Aorta (tissue), 5 donors: ENCODE measurements around the gene PRKD2. TPM values are rescaled to one million over a fixed set of nuclear protein-coding genes. Genes with fewer than 3 reads are reported as not detected.

ENCODE experiments used
- ATAC-seq: fragments of 200-7000 bp; cut with Tn5 transposase; one replicate; pipeline ENCODE4 v1.9.1; 2022; ENCODE audit warnings: moderate library complexity; ENCODE audit not compliant: low FRiP score
- DNase-seq, 2 donors: peaks; one replicate each; pipeline ENCODE4 v3.0.0-alpha.2; 2020
- H3K27ac ChIP-seq, 2 donors: one replicate each; pipeline ENCODE4 v1.5.1; 2013; ENCODE audit warnings: low read length in 2 of 2, mild to moderate bottlenecking in 2 of 2, moderate library complexity in 2 of 2, control low read depth in 1 of 2, inconsistent platforms in 1 of 2, low read depth in 1 of 2
- H3K27me3 ChIP-seq, 2 donors: one replicate each; pipeline ENCODE4 v1.6.1; 2013; ENCODE audit warnings: control low read depth in 1 of 2, low read length in 1 of 2, mild to moderate bottlenecking in 1 of 2, moderate library complexity in 1 of 2; ENCODE audit not compliant: insufficient read depth in 2 of 2, control insufficient read depth in 1 of 2
- H3K36me3 ChIP-seq, 2 donors: one replicate each; pipeline ENCODE4 v1.6.1; 2013; ENCODE audit warnings: control low read depth in 1 of 2, low read length in 1 of 2, mild to moderate bottlenecking in 1 of 2; ENCODE audit not compliant: insufficient read depth in 2 of 2, control insufficient read depth in 1 of 2
- H3K4me1 ChIP-seq, 2 donors: one replicate each; pipeline ENCODE4 v1.6.1; 2013; ENCODE audit warnings: low read length in 2 of 2, control low read depth in 1 of 2, mild to moderate bottlenecking in 1 of 2, moderate library complexity in 1 of 2; ENCODE audit not compliant: insufficient read depth in 2 of 2, control insufficient read depth in 1 of 2
- H3K4me3 ChIP-seq, 2 donors: one replicate each; pipeline ENCODE4 v1.5.1; 2013; ENCODE audit warnings: low read length in 2 of 2, control low read depth in 1 of 2, mild to moderate bottlenecking in 1 of 2
- H3K9me3 ChIP-seq: one replicate; pipeline ENCODE4 v1.6.1; 2013; ENCODE audit warnings: mild to moderate bottlenecking, low read length; ENCODE audit not compliant: control insufficient read depth
- WGBS, 2 donors: extraction: QIAGEN DNeasy Blood & Tissue Kit; methylation state at CpG; one replicate each; pipeline ENCODE4 v1.1.7; 2013; 5-methylcytosine and 5-hydroxymethylcytosine counted together
- intact Hi-C, 2 donors: fragments of 100-400 bp; cut with DNase I; formaldehyde crosslinking; loops; one replicate each; pipeline versions ENCODE4 v1.14.2 to v1.15.0; 2022
- polyA plus RNA-seq, 2 donors: library from polyadenylated mRNA; stranded (reverse); fragments of 200-250 nt; gene quantifications; one replicate each; pipeline ENCODE4 v1.2.3, GENCODE V29; 2013
- total RNA-seq, 2 donors: library from RNA; stranded (reverse); fragmentation: NEBNext Ultra II Directional; extraction: Animal tissue kit (Norgen Biotek cat#: 25700); gene quantifications; one replicate each; pipeline ENCODE4 v1.2.1, GENCODE V29; 2021
- donor health status: healthy with polysubstance abuse.
- donor health status: Bipolar disorder and iron deficiency.
- donor health status: DM: no; HTN: no; CAD: no.
- donor health status: DM: no; HTN: no; CAD: no.
- donor health status: DM: yes; HTN: yes; CAD: no.

Gene PRKD2
- total and polyA plus RNA-seq, 4 donors, result 15.3 to 79.2 (median 52.4) TPM

DNA sequence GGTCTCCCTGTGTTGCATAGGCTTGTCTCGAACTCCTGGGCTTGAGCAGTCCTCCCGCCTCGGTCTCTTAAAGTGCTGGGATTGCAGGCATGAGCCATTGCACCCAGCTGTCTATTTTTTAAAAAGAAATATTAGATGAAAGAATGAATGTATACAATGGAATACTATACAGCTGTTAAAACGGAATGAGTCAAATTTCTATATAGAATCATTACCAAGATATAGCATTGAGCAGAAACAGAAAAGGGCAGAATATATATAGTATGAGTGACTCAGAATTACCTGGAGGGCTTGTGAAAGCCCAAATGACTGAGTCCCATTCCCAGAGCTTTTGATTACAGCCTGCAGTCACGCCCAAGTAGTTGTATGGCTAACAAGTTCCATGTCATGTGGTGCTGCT lies 60.4 kb downstream of the PRKD2 start:
- intact Hi-C loops, result no loop called here
- ATAC-seq (no peak), DNase-seq (no peak)
- Histone ChIP-seq H3K4me3 (no peak overlapping the region), H3K4me1 (peaks cover 0 to 3% of the 10 kb centered on the region in 2 donors), H3K27me3 (no peaks in the 10 kb centered on the region), H3K9me3 (no peaks in the 10 kb centered on the region), H3K27ac (peak overlapping the region in 1 of 2 donors; percentile 14), H3K36me3 (no peaks in the 10 kb centered on the region)
- WGBS, 2 donors, result 78 to 81% methylated on average over 5 of the region's 5 CpGs

DNA sequence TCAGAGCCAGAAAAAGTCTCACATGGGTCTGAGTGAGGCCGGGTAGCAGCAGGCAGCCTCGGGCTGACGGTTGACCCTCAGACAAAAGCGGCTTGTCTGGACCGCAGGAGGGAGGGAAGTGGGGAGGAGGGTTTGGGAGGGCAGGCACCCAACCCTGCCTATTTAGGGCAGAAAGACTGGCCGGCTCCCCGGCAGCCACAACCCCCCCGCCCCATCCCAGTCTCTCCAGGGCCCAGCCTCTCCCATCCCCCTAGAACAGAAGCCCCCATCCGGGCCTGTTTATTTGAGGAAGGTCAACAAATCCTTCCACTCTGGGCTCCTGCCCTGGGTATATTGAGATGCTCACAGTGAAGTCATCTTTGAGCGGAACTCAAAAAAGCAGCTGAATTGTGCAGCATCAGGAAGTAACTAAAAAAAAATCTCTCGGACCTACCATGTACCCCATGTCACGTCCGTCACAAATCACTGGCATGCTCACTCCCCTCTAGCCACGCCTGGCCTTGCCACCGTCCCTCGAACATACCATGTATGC lies 62.2 kb downstream of the PRKD2 start:
- intact Hi-C loops, result no loop called here
- ATAC-seq, result peak; percentile 74
- Histone ChIP-seq H3K27ac (peak overlapping the region; percentile 9 to 88), H3K9me3 (no peaks in the 10 kb centered on the region), H3K36me3 (no peaks in the 10 kb centered on the region), H3K27me3 (no peaks in the 10 kb centered on the region), H3K4me1 (peaks cover 0 to 3% of the 10 kb centered on the region in 2 donors), H3K4me3 (no peak overlapping the region)
- WGBS, 2 donors, result 4 to 5% methylated on average over 15 to 16 of the region's 16 CpGs
- peak; percentile 69 to 85 for DNase-seq

DNA sequence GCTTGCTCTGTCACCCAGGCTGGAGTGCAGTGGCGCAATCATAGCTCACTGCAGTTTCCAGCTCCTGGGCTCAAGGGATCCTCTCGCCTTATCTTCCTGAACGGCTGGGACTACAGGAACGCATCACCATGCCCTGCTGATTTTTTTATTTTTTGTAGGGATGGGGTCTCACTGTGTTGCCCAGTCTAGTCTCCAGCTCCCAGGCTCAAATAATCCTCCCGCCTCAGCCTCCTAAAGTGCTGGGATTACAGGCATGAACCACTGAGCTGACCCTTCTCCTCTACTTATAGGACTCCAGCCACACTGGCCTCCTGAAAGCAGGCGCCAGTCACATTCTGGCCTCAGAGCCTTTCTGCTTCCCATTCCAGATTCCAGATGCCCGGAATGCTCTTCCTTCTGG lies 66.5 kb downstream of the PRKD2 start:
- H3K4me3 ChIP-seq, result no peak overlapping the region
- DNase-seq (no peak), ATAC-seq (no peak)
- no peak overlapping the region for H3K27ac ChIP-seq
- 85 to 88% methylated on average over 7 of the region's 7 CpGs for WGBS, 2 donors
- no peaks in the 10 kb centered on the region for H3K9me3 ChIP-seq
- H3K4me1 ChIP-seq, result peaks cover 0 to 3% of the 10 kb centered on the region in 2 donors
- intact Hi-C loops, result no loop called here
- H3K27me3 ChIP-seq, result no peaks in the 10 kb centered on the region
- peaks cover 0 to 3% of the 10 kb centered on the region in 2 donors for H3K36me3 ChIP-seq

DNA sequence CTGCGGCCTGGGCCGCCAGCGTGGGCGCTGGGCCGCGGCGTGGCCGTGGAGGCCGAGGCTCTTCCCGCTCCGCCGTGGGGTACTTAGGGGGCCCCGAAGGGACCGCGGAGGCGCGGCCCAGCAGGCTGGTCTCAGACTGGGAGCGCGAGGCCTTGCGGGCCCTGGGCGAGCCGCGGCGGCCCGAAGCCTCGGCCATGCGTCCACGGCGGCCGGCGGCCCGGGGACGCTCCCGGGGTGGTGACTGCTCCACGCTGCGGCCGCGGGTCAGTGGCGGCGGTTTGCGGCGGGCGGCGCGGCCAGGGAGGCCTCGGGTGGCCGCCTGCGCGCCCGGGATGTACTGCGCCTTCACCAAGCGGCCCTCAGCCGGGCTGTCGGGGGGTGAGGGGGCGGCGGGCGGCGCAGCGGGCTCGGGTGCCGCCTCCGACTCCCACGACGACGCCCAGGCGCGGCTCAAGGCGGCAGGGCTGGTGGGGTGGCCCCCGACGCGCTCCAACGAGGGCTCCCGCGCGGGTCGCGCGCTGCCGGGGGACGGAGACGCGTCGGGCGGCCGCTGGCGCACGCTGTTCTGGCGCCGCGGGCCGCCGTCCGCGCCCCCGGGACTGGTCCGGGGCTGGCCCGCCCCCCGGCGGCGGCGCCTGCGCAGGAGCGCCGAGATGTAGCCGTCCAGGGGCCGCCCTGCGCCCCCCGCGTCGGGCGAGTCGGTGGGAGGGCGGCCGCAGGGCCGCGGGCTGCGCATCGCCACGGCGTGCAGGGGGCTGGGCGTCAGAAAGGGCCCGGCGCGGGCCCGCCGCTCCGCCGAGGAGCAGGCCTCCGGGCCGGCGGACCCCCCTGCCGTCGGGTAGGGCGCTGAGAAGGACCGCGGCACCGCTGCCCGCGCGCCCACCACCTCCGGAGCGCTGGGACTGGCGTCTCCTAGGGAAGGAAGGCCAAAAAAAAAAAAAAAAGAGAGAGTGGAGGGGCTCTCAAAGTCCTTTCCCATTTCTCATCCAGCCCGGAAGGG lies 67.7 kb downstream of the PRKD2 start:
- H3K4me1 ChIP-seq, result peaks cover 0 to 3% of the 10 kb centered on the region in 2 donors
- peak overlapping the region in 1 of 2 donors; percentile 25 for H3K27ac ChIP-seq
- WGBS, 2 donors, result 72 to 76% methylated on average over 119 to 144 of the region's 144 CpGs
- H3K9me3 ChIP-seq, result no peaks in the 10 kb centered on the region
- peaks cover 0 to 3% of the 10 kb centered on the region in 2 donors for H3K36me3 ChIP-seq
- no peak for ATAC-seq
- DNase-seq, result no peak
- no peaks in the 10 kb centered on the region for H3K27me3 ChIP-seq
- intact Hi-C loops, result no loop called here
- no peak overlapping the region for H3K4me3 ChIP-seq

DNA sequence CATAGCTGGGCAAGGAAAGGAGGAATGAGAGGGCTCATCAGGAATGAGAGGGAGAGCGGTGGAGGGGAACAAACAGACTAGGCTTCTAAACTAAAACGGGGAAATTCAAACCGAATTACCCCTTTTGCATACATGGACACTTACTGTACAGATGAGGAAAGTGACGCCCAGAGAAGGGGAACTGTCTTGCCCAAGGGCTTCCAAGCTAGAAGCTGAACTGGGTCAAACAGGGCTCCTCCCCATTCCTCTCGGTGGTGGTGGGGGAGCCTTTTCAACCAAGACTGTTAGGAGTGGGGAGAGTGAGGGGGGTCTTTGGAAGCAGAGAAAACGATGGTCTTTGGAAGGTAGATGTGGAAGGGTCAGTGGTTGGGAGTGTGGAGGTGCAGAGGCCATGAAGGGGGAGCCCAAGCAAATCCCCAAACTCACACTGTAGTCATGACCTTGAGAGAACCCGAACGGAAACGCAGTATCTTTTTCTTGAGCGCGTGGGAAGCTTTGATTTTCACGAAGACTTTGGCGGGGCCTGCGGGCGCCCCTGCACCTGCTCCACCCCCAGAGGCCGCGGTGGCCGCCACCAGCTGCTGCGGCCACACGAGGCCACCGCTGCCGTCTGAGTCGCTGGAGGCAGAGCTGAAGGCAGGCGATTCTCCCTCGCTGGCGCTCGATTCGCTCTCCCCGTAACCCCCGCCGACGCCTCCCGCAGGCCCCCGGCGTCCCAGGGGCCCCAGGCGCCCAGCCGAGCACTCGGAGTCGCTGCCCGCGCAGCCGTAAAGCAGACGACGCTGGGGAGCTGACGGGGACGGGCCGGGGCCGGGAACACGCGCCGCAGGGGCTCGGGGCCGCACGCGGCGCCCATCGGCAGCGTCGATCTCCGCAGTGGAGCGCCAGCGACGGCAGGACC lies 68.6 kb downstream of the PRKD2 start:
- Histone ChIP-seq H3K4me1 (peaks cover 0 to 2% of the 10 kb centered on the region in 2 donors), H3K4me3 (no peak overlapping the region), H3K27me3 (no peaks in the 10 kb centered on the region), H3K27ac (peak overlapping the region in 1 of 2 donors; percentile 38), H3K36me3 (peaks cover 0 to 3% of the 10 kb centered on the region in 2 donors), H3K9me3 (no peaks in the 10 kb centered on the region)
- 77% methylated on average over 63 of the region's 63 CpGs for WGBS, 2 donors
- DNase-seq (no peak), ATAC-seq (no peak)
- intact Hi-C loops, result no loop called here

DNA sequence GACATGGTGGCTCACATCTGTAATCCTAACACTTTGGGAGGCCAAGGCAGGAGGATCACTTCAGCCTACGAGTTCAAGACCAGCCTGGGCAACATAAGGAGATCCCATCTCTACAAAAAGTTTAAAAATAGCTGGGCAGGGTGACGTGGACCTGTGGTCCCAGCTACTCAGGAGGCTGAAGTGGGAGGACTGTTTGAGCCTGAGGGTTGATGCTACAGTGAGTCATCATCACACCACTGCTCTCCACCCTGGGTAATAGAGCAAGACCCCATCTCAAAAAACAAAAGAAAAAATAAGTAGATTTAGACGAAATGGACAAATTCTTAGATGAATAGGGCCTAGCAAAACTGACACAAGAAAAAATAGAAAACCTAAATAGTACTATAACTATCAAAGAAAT lies 70.5 kb downstream of the PRKD2 start:
- intact Hi-C loops, result no loop called here
- peak overlapping the region; percentile 33 to 41 for H3K27ac ChIP-seq
- WGBS, 2 donors, result 55 to 62% methylated on average over 3 of the region's 3 CpGs
- H3K9me3 ChIP-seq, result no peaks in the 10 kb centered on the region
- peaks cover 0 to 3% of the 10 kb centered on the region in 2 donors for H3K36me3 ChIP-seq
- peaks cover 0 to 2% of the 10 kb centered on the region in 2 donors for H3K4me1 ChIP-seq
- ATAC-seq (no peak), DNase-seq (no peak)
- H3K4me3 ChIP-seq, result no peak overlapping the region
- no peaks in the 10 kb centered on the region for H3K27me3 ChIP-seq

DNA sequence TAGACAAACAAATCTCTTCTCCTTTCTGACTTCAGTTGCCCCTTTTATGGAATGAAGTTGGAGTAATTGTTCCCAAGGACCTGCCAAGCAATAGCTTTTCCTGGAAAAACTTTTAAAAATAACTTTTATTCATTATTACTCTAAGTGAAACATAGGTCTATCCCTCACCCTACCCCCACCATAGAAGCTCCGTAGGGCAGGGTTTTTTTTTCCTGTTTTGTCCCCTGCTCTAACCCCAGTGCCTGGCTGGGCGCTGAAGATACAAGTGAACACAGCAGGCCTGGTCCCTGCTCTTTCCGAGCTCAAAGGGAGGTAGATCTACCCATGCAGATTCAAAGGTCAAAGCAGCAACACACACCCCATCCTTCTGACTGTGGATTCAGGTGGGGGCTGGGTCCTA lies 72.2 kb downstream of the PRKD2 start:
- no peaks in the 10 kb centered on the region for H3K9me3 ChIP-seq
- H3K27ac ChIP-seq, result peak overlapping the region; percentile 46 to 68
- intact Hi-C loops, result no loop called here
- peaks cover 0 to 2% of the 10 kb centered on the region in 2 donors for H3K4me1 ChIP-seq
- DNase-seq (no peak), ATAC-seq (peak; percentile 90)
- H3K36me3 ChIP-seq, result peaks cover 0 to 3% of the 10 kb centered on the region in 2 donors
- H3K4me3 ChIP-seq, result no peak overlapping the region
- WGBS, 2 donors, result 3 to 5% methylated on average over 3 of the region's 3 CpGs
- H3K27me3 ChIP-seq, result no peaks in the 10 kb centered on the region

DNA sequence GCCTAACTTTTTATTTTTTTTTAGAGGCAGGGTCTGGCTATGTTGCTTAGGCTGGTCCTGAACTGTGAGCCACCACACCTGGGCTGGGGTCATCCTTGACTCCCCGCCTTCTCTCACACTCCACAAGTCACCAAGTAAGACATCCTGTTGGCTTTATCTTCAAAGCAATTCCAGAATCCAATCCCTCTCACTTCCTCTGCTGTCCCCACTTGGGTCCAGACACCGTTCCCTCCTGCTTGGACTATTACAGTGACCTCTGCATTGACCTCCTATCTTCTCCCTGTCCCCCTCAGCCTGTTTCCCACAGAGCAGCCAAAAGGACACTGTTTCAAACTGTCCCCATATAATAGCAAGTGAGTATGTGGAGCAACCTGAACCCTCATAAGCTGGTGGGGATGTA lies 76.3 kb downstream of the PRKD2 start:
- ATAC-seq, result no peak
- WGBS, 2 donors, result 78 to 79% methylated on average over 2 of the region's 2 CpGs
- H3K27ac ChIP-seq, result peak overlapping the region in 1 of 2 donors; percentile 25

More for the DNA sequence above, 76.3 kb downstream of the PRKD2 start:
- peaks cover 0 to 2% of the 10 kb centered on the region in 2 donors for H3K4me1 ChIP-seq
- no peak overlapping the region for H3K4me3 ChIP-seq
- intact Hi-C loops, result no loop called here
- no peaks in the 10 kb centered on the region for H3K36me3 ChIP-seq
- no peaks in the 10 kb centered on the region for H3K27me3 ChIP-seq
- H3K9me3 ChIP-seq, result no peaks in the 10 kb centered on the region
- no peak for DNase-seq
